Heart left ventricle (tissue), 13 donors: ENCODE measurements around the gene CCR9.

Source experiments
- POLR2A ChIP-seq, 2 donors: fragments of 450-650 bp; IDR thresholded peaks; one replicate each; pipeline ENCODE4 v1.6.1; 2017; ENCODE audit warnings: antibody characterized with exemption in 2 of 2, mild to moderate bottlenecking in 2 of 2, moderate library complexity in 2 of 2
- TF ChIP-seq, protein P1 (sequence below), 12 donors: fragments of 200-600 bp; sonication (generic) in 4 of 12; IDR thresholded peaks; one replicate each; pipeline versions ENCODE4 v1.5.0 to v1.8.0; 2018 to 2022; ENCODE audit warnings: antibody characterized with exemption in 12 of 12, mild to moderate bottlenecking in 5 of 12
- donor health status: ischemic (EF 13 %, LVEDD 7.1; RV severe dilation, severe dysfunction).
- donor health status: DM: no; HTN: yes; CAD: no.
- donor health status: DM: no; HTN: no; CAD: no.
- donor health status: ischemic (EF 25% LVEDD 6.9; RV normal size, moderate dysfunction).
- donor health status: ischemic (EF 25% LVEDD 5.7; RV mildly dilated, moderate dysfunction).
- donor health status: ischemic (EF 35%, LVEDD 5.7; RV mildly dilated, moderate dysfunction).
- donor health status: nonischemic (EF 11% LVEDD 7.7; RV severe dilation, severe dysfunction).
- donor health status: DM: yes; HTN: yes; CAD: no.
- donor health status: PGD.
- donor health status: ischemic (EF 29% LVEDD 5.4; RV normal size, mild dysfunction).
- donor health status: nonischemic (EF 23%, LVEDD 6.1; RV moderate dilation, normal function).

DNA sequence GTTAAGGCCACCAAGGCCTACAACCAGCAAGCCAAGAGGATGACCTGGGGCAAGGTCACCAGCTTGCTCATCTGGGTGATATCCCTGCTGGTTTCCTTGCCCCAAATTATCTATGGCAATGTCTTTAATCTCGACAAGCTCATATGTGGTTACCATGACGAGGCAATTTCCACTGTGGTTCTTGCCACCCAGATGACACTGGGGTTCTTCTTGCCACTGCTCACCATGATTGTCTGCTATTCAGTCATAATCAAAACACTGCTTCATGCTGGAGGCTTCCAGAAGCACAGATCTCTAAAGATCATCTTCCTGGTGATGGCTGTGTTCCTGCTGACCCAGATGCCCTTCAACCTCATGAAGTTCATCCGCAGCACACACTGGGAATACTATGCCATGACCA lies 60.5 kb downstream of the CCR9 start:
- TF ChIP-seq, protein P1, sequence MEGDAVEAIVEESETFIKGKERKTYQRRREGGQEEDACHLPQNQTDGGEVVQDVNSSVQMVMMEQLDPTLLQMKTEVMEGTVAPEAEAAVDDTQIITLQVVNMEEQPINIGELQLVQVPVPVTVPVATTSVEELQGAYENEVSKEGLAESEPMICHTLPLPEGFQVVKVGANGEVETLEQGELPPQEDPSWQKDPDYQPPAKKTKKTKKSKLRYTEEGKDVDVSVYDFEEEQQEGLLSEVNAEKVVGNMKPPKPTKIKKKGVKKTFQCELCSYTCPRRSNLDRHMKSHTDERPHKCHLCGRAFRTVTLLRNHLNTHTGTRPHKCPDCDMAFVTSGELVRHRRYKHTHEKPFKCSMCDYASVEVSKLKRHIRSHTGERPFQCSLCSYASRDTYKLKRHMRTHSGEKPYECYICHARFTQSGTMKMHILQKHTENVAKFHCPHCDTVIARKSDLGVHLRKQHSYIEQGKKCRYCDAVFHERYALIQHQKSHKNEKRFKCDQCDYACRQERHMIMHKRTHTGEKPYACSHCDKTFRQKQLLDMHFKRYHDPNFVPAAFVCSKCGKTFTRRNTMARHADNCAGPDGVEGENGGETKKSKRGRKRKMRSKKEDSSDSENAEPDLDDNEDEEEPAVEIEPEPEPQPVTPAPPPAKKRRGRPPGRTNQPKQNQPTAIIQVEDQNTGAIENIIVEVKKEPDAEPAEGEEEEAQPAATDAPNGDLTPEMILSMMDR (IDR thresholded peaks at IDR 0.05): no peak
- TF ChIP-seq POLR2A (IDR thresholded peaks at IDR 0.05): no peak
